DND-41 (cell line): ENCODE measurements around the gene CSHL1.

Experiments used
- ATAC-seq: fragments of 200-7000 bp; cut with Tn5 transposase; 3 replicates; pipeline ENCODE4 v1.9.1; 2021; ENCODE audit warnings: low read depth; ENCODE audit not compliant: insufficient read depth
- DNase-seq: peaks from one replicate; pipeline ENCODE4 v3.0.0-alpha.2; 2020
- H2AFZ ChIP-seq: 2 replicates; pipeline ENCODE4 v1.6.0; 2012; ENCODE audit warnings: low read depth, low read length
- H3K27ac ChIP-seq: 2 replicates; pipeline ENCODE4 v1.5.1; 2012; ENCODE audit warnings: low read length, inconsistent platforms
- H3K27me3 ChIP-seq: fragments of 200-600 bp; sonication (generic); 2 replicates; pipeline ENCODE4 v1.6.0; 2012; ENCODE audit warnings: low read length, mild to moderate bottlenecking, inconsistent platforms; ENCODE audit not compliant: insufficient read depth, poor library complexity
- H3K36me3 ChIP-seq: 2 replicates; pipeline ENCODE4 v1.5.1; 2012; ENCODE audit warnings: low read length, inconsistent platforms; ENCODE audit not compliant: insufficient read depth
- H3K4me1 ChIP-seq: 2 replicates; pipeline ENCODE4 v1.5.1; 2012; ENCODE audit warnings: mild to moderate bottlenecking, low read length; ENCODE audit not compliant: insufficient read depth
- H3K4me2 ChIP-seq: 2 replicates; pipeline ENCODE4 v1.6.0; 2012; ENCODE audit warnings: mild to moderate bottlenecking, moderate library complexity, low read length, inconsistent platforms; ENCODE audit not compliant: insufficient read depth
- H3K4me3 ChIP-seq, 2 experiments: fragments of 200-600 bp in 1 of 2; shearing (Covaris generic) in 1 of 2; 2 replicates each; pipeline ENCODE4 v1.5.1; 2012 to 2016; ENCODE audit warnings: inconsistent platforms in 2 of 2, low read length in 2 of 2, mild to moderate bottlenecking in 2 of 2, low read depth in 1 of 2, moderate library complexity in 1 of 2
- H3K79me2 ChIP-seq: 2 replicates; pipeline ENCODE4 v1.6.0; 2012; ENCODE audit warnings: low read length, inconsistent platforms; ENCODE audit not compliant: insufficient read depth
- H3K9ac ChIP-seq: 2 replicates; pipeline ENCODE4 v1.6.0; 2012; ENCODE audit warnings: low read depth, mild to moderate bottlenecking, inconsistent platforms, low read length, moderate library complexity
- H3K9me3 ChIP-seq: 2 replicates; pipeline ENCODE4 v1.5.1; 2012; ENCODE audit warnings: low read length, moderate library complexity, mild to moderate bottlenecking, inconsistent platforms; ENCODE audit not compliant: insufficient read depth, severe bottlenecking
- H4K20me1 ChIP-seq: 2 replicates; pipeline ENCODE4 v1.6.0; 2012; ENCODE audit warnings: low read length; ENCODE audit not compliant: insufficient read depth
- EZH2 ChIP-seq: IDR thresholded peaks from 3 replicates; pipeline ENCODE4 v1.6.1; 2012; ENCODE audit warnings: borderline replicate concordance, low read depth, mild to moderate bottlenecking, moderate library complexity, low read length, inconsistent platforms; ENCODE audit not compliant: severe bottlenecking
- TF ChIP-seq, protein P1 (sequence below): IDR thresholded peaks from 2 replicates; pipeline ENCODE4 v1.5.1; 2012; ENCODE audit warnings: borderline replicate concordance, low read length, moderate library complexity, mild to moderate bottlenecking; ENCODE audit not compliant: poor library complexity, severe bottlenecking; ENCODE audit errors: extremely low read depth

CSHL1 gene

GRCh38 chr17:63954402-63955063 is 43.5 kb upstream of the CSHL1 start:
- Histone ChIP-seq H3K4me2 (0 out of 2 replicates have a peak overlapping the region, but pooled peaks have one; percentile 14), H3K27ac (peak overlapping the region; percentile 45), H4K20me1 (peaks cover 3% of the 10 kb centered on the region; the same call in 1 of the 2 replicates), H3K79me2 (no peaks in the 10 kb centered on the region), H2AFZ (peak overlapping the region; percentile 27; the same call in 1 of the 2 replicates), H3K9me3 (no peaks in the 10 kb centered on the region), H3K36me3 (no peaks in the 10 kb centered on the region), H3K4me3 (no peak overlapping the region), H3K4me1 (peaks cover 19% of the 10 kb centered on the region), H3K27me3 (no peaks in the 10 kb centered on the region), H3K9ac (no peak overlapping the region)
- TF ChIP-seq EZH2 = no peak
- TF ChIP-seq, protein P1, sequence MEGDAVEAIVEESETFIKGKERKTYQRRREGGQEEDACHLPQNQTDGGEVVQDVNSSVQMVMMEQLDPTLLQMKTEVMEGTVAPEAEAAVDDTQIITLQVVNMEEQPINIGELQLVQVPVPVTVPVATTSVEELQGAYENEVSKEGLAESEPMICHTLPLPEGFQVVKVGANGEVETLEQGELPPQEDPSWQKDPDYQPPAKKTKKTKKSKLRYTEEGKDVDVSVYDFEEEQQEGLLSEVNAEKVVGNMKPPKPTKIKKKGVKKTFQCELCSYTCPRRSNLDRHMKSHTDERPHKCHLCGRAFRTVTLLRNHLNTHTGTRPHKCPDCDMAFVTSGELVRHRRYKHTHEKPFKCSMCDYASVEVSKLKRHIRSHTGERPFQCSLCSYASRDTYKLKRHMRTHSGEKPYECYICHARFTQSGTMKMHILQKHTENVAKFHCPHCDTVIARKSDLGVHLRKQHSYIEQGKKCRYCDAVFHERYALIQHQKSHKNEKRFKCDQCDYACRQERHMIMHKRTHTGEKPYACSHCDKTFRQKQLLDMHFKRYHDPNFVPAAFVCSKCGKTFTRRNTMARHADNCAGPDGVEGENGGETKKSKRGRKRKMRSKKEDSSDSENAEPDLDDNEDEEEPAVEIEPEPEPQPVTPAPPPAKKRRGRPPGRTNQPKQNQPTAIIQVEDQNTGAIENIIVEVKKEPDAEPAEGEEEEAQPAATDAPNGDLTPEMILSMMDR = no peak
- DNase-seq = peak; percentile 76
- ATAC-seq = peak; percentile 88

GRCh38 chr17:63950940-63951907 is 40.2 kb upstream of the CSHL1 start:
- Histone ChIP-seq H3K9ac (no peak overlapping the region), H3K4me1 (peaks cover 24% of the 10 kb centered on the region), H3K79me2 (no peaks in the 10 kb centered on the region), H4K20me1 (peaks cover 3% of the 10 kb centered on the region; the same call in 1 of the 2 replicates), H3K4me2 (no peak overlapping the region), H3K27me3 (no peaks in the 10 kb centered on the region), H3K9me3 (no peaks in the 10 kb centered on the region), H2AFZ (no peak overlapping the region), H3K36me3 (no peaks in the 10 kb centered on the region), H3K4me3 (no peak overlapping the region), H3K27ac (no peak overlapping the region)
- DNase-seq = no peak
- no peak for ATAC-seq
- TF ChIP-seq, protein P1 = peak; percentile 44
- no peak for TF ChIP-seq EZH2

- Histone ChIP-seq H3K9ac (no peak overlapping the region), H3K4me1 (peaks cover 16% of the 10 kb centered on the region), H3K27me3 (no peaks in the 10 kb centered on the region), H2AFZ (no peak overlapping the region), H3K4me2 (no peak overlapping the region), H3K27ac (no peak overlapping the region), H3K79me2 (no peaks in the 10 kb centered on the region), H4K20me1 (0 out of 2 replicates have a peak, but pooled peaks cover under 1% of the 10 kb centered on the region), H3K4me3 (no peak overlapping the region), H3K36me3 (no peaks in the 10 kb centered on the region), H3K9me3 (no peaks in the 10 kb centered on the region)
- no peak for ATAC-seq
- no peak for DNase-seq
- TF ChIP-seq, protein P1 = no peak
- TF ChIP-seq EZH2 = no peak
Observed at GRCh38 chr17:63949576-63950250, 38.7 kb upstream of the CSHL1 start.
